Testis (tissue), 5 donors: ENCODE results near the gene NKAIN2. TPM values are rescaled to one million over a fixed set of nuclear protein-coding genes. Genes with fewer than 3 reads are reported as not detected.

Experiments used
- DNase-seq: peaks from one replicate; pipeline ENCODE4 v3.0.0-alpha.2; 2019
- H3K27ac ChIP-seq, 2 donors: fragments of 200-600 bp; sonication (generic); one replicate each; pipeline ENCODE4 v1.5.1; 2019
- H3K27me3 ChIP-seq: fragments of 200-600 bp; sonication (generic); one replicate; pipeline ENCODE4 v1.5.1; 2019
- H3K36me3 ChIP-seq: fragments of 200-600 bp; sonication (generic); one replicate; pipeline ENCODE4 v1.5.1; 2017; ENCODE audit warnings: low read depth; ENCODE audit errors: missing control alignments
- H3K4me1 ChIP-seq: fragments of 200-600 bp; sonication (generic); one replicate; pipeline ENCODE4 v1.5.1; 2019
- H3K4me3 ChIP-seq, 2 donors: fragments of 200-600 bp; sonication (generic); one replicate each; pipeline ENCODE4 v1.5.1; 2017 to 2019
- H3K9me3 ChIP-seq: fragments of 200-600 bp; sonication (generic); one replicate; pipeline ENCODE4 v1.5.1; 2017
- CTCF ChIP-seq, 3 experiments: fragments of 450-650 bp in 2 of 3; fragments of 200-600 bp in 1 of 3; sonication (generic) in 1 of 3; IDR thresholded peaks; one replicate each; pipeline ENCODE4 v1.5.1; 2016 to 2019; ENCODE audit warnings: antibody characterized with exemption in 3 of 3, mild to moderate bottlenecking in 2 of 3, moderate library complexity in 1 of 3
- POLR2A ChIP-seq: fragments of 450-650 bp; IDR thresholded peaks from one replicate; pipeline ENCODE4 v1.6.1; 2017; ENCODE audit warnings: antibody characterized with exemption, mild to moderate bottlenecking, moderate library complexity
- WGBS, 2 donors: methylation state at CpG; one replicate each; pipeline ENCODE4 v1.1.5; 2018; 5-methylcytosine and 5-hydroxymethylcytosine counted together
- intact Hi-C: fragments of 100-400 bp; cut with DNase I; formaldehyde crosslinking; loops from one replicate; pipeline ENCODE4 v1.15.1; 2023; ENCODE audit warnings: low total_unique reads
- long read RNA-seq, 2 donors: transcript quantifications; one replicate each; lab custom pipeline, GENCODE V29; 2026
- polyA plus RNA-seq: library from polyadenylated mRNA; stranded (reverse); fragments of 350-450 nt; fragmentation: Illumina TruSeq; extraction: RNeasy Lipid Tissue Mini Kit (QIAGEN cat#74804); gene quantifications from one replicate; pipeline ENCODE4 v1.2.3, GENCODE V29; 2014; ENCODE audit warnings: low read depth, low replicate concordance; ENCODE audit not compliant: insufficient read depth
- total RNA-seq, 2 donors: library from RNA; depleted of rRNA; stranded (reverse); fragments of >200 nt; gene quantifications; one replicate each; pipeline ENCODE4 v1.2.3, GENCODE V29; 2016

The NKAIN2 gene
- total RNA-seq = under 1 TPM; 0.56 to 0.71 TPM
- 1.1 TPM for polyA plus RNA-seq
- long read RNA-seq, donor 1 = 0 reads
- long read RNA-seq, donor 2 = 0 reads

- no peaks in the 10 kb centered on the region for H3K27me3 ChIP-seq
- H3K27ac ChIP-seq = no peak within 1 kb of the TSS
- DNase-seq = peak; percentile 17
- no peaks in the 10 kb centered on the region for H3K36me3 ChIP-seq
- H3K9me3 ChIP-seq = no peaks in the 10 kb centered on the region
- 0% methylated on average over 52 of the region's 84 CpGs; no CpG with 5 or more reads in 1 of the 2 donors for WGBS, 2 donors
- no peak for TF ChIP-seq CTCF (IDR thresholded peaks at IDR 0.05)
- no peak for TF ChIP-seq POLR2A
- H3K4me1 ChIP-seq = no peaks in the 10 kb centered on the region
- peak within 1 kb of the TSS; percentile 47 to 66 for H3K4me3 ChIP-seq
- intact Hi-C loops = no loop called here
Measured at GRCh38 chr6:123803504-123804013, at the start of gene NKAIN2. NKAIN2 (plus strand) TSS chr6:123803865.

DNA sequence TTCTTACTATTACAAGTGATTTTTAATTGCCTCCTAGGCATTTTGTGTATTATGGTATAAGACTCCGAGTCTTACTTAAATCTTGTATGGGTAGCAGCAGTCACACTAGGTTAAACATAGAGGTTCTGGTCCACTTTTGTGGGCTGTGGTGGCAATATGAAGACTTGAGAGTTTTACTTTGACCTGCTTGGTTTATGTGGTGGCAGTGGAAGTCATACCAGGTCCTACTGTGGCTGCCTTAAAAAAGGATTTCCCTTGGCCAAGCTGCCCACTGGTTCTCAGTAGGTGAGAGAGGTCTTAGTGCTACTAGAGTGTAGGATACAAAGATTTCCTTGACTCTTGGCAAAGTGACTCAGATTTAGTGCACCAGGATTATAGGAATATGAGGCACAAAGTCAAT lies 44.2 kb upstream of the NKAIN2 start:
- H3K4me1 ChIP-seq = no peaks in the 10 kb centered on the region
- WGBS, 2 donors = 94 to 97% methylated on average over 1 of the region's 1 CpG
- intact Hi-C loops = no loop called here

GRCh38 chr6:123763904-123764303 lies 39.8 kb upstream of the NKAIN2 start:
- TF ChIP-seq POLR2A (no peak), CTCF (IDR thresholded peaks at IDR 0.05) (no peak)
- Histone ChIP-seq H3K9me3 (no peaks in the 10 kb centered on the region), H3K36me3 (no peaks in the 10 kb centered on the region), H3K27ac (no peak overlapping the region), H3K4me1 (no peaks in the 10 kb centered on the region), H3K4me3 (no peak overlapping the region), H3K27me3 (no peaks in the 10 kb centered on the region)
- WGBS, 2 donors = 82 to 85% methylated on average over 1 of the region's 1 CpG
- no peak for DNase-seq
- intact Hi-C loops = no loop called here

More for the DNA sequence above, 44.2 kb upstream of the NKAIN2 start:
- no peak for TF ChIP-seq CTCF (IDR thresholded peaks at IDR 0.05)
- no peak for TF ChIP-seq POLR2A
- Histone ChIP-seq H3K9me3 (no peaks in the 10 kb centered on the region), H3K27ac (no peak overlapping the region), H3K36me3 (no peaks in the 10 kb centered on the region), H3K27me3 (no peaks in the 10 kb centered on the region), H3K4me3 (no peak overlapping the region)
- DNase-seq = no peak

GRCh38 chr6:123764722-123765121 lies 38.9 kb upstream of the NKAIN2 start:
- no peak overlapping the region for H3K27ac ChIP-seq
- no peaks in the 10 kb centered on the region for H3K4me1 ChIP-seq
- TF ChIP-seq CTCF (IDR thresholded peaks at IDR 0.05) = no peak
- no peak for TF ChIP-seq POLR2A
- H3K4me3 ChIP-seq = no peak overlapping the region
- no peak for DNase-seq
- intact Hi-C loops = no loop called here
- no peaks in the 10 kb centered on the region for H3K27me3 ChIP-seq
- no peaks in the 10 kb centered on the region for H3K36me3 ChIP-seq
- WGBS, 2 donors = 65 to 77% methylated on average over 2 of the region's 2 CpGs
- no peaks in the 10 kb centered on the region for H3K9me3 ChIP-seq

DNA sequence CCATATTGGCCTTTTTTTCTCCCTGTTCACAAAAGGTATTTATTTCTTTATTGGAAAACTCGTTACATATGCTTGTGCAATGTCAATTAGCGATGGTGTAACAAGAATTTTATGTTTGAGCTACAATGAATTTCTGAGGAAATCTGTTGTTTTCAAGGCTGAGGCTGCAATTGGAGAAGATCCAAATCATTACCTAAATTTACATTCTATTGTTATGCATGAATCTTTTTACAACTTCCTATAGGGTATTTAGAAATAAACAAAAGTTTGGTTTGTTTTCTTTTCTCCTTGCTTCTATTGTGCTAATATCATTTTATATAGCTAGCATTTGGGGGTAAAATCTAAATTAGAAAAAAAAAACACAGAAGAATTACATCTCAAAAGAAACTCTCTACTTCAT lies 34.7 kb upstream of the NKAIN2 start:
- no peak for DNase-seq
- no peaks in the 10 kb centered on the region for H3K36me3 ChIP-seq
- WGBS, 2 donors = 68 to 70% methylated on average over 2 of the region's 2 CpGs
- TF ChIP-seq POLR2A (no peak), CTCF (IDR thresholded peaks at IDR 0.05) (no peak)
- no peaks in the 10 kb centered on the region for H3K9me3 ChIP-seq
- H3K4me1 ChIP-seq = no peaks in the 10 kb centered on the region
- no peak overlapping the region for H3K27ac ChIP-seq
- H3K27me3 ChIP-seq = no peaks in the 10 kb centered on the region
- no peak overlapping the region for H3K4me3 ChIP-seq
- intact Hi-C loops = no loop called here
